Natural killer cell treated with Interleukin-12 subunit alpha and Interleukin-12 subunit beta and Interleukin-15 and Interleukin-18, amount 100 ng/mL, for 72 hours (primary cell): ENCODE data around the gene ADAMTS6. TPM values are rescaled to one million over a fixed set of nuclear protein-coding genes. Genes with fewer than 3 reads are reported as not detected.

Source experiments
- total RNA-seq, 2 donors: library from RNA; stranded (reverse); gene quantifications; one replicate each; pipeline ENCODE4 v1.2.3, GENCODE V29; 2022

Gene ADAMTS6
- total RNA-seq, 2 donors from 2014 or later: 0.10 to 1.2 TPM

Other genes starting within 250 kb of the ADAMTS6 start
- 10 to 100 TPM; 44.5 to 70.0 TPM for gene CENPK, start 81.2 kb upstream of the ADAMTS6 start, total RNA-seq
- 10 to 100 TPM; 45.1 to 49.4 TPM for gene PPWD1, start 81.4 kb upstream of the ADAMTS6 start, total RNA-seq
- 10 to 100 TPM in 1 of 2 donors, 1 to 10 TPM in 1; 9.6 to 10.3 TPM for gene TRIM23, start 142.4 kb upstream of the ADAMTS6 start, total RNA-seq
- gene SHLD3, start 143.1 kb upstream of the ADAMTS6 start, total RNA-seq: 1 to 10 TPM; 3.2 to 7.1 TPM
- 10 to 100 TPM; 27.4 to 28.2 TPM for gene TRAPPC13, start 143.1 kb upstream of the ADAMTS6 start, total RNA-seq
- 10 to 100 TPM in 1 of 2 donors, 1 to 10 TPM in 1; 4.1 to 10.1 TPM for gene SGTB, start 240.2 kb upstream of the ADAMTS6 start, total RNA-seq
- gene NLN, start 240.3 kb upstream of the ADAMTS6 start, total RNA-seq: 10 to 100 TPM in 1 of 2 donors, 1 to 10 TPM in 1; 8.7 to 39.4 TPM